GM21390 (cell line): ENCODE data around the gene RXRB.

ENCODE experiments used
- ATAC-seq: cut with Tn5 transposase; IDR thresholded peaks from one replicate; pipeline ENCODE4 v1.9.1; 2021; ENCODE audit not compliant: unreplicated experiment

The RXRB gene

DNA sequence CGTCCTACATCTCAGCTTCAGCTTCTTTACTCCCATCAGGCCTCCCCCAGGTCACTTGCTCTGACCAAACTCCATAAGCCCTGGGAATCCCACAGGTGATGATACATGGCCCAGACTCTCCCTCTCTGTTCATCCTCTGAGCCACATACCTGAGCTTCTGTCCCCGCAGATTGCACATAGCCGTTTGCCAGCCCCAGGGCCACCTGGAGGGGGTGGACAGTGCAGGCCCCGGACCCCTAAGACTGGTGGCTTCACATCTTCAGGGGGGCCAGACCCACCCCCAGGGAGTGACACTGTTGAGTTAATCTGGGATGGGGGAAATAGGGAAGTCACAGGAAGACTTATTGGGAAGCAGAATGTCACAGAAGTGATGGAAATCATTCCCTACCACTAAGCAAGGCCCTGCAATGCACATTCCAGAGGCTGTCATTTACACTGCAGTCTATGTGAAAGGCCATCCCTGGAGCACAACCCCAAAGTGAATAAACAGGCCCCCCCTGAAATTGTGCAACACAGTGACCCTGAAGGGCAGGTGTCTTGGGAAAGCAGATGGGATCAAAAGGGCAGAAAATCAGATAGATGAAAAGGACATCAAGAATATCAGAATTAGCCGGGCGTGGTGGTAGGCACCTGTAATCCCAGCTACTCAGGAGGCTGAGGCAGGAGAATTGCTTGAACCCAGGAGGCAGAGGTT, 2.2 kb downstream of the RXRB start:
- no peak for ATAC-seq

DNA sequence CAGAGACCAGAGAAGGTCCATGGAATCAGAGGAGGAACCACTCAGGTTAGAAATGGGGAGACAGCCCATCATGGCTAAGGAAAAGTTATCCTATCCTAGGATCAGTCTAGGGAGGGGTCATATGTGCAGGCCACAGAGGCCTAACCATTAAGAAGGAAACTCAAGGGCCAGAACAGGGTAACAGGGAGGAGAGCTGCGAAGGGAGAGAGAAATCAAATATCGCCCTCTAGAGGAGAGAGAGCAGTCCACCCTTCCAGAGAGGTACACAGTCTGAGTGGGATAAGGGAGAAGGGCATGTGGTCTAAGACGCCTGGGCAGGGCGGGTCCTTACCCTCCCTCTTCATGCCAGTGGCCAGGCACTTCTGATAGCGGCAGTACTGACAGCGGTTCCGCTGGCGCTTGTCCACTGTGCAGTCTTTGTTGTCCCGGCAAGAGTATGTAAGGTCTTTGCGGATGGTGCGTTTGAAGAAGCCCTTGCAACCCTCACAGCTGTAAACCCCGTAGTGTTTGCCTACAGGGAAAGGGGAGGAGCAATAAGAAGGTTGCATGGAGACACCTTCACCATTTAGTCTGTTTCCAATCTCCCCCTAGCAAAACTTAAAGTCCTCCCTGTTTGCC, 2.9 kb downstream of the RXRB start:
- no peak for ATAC-seq

DNA sequence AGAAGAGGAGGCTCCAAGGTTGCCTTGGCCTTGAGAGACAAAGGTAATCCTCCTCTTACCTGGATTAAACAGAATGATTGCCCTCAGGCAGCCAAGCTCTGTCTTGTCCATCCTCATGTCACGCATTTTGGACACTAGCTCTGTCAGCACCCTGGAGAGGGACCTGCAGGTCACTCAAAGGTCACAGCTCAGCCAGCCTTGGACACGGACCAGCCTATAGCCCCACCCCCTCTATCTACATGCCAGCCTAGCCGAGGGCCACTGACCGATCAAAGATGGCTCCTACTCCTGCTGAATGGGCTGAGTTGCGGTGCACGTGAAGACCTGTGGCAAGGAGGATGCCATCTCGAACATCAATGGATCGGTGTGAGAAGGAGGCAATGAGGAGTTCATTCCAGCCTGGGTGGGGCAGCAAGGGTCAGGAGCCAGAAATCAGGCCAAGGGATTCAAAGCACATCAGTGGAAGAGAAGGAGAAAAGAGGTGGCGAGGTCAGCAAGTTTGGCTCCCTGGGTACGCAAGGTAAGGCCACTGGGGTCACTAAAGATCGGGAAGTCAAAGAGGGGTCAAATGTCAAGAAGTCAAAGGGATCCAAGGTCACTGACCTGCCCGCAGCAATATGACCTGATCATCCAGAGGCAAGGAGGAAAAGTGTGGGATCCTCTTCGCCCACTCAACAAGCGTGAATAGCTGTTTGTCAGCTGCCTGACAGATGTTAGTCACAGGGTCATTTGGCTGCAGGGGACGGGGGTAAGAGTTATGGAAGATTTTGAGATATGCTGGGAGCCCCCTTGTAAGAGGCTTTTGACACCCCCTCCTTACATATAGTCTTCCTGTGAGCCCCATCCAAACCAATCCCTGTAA, 4.9 kb downstream of the RXRB start:
- no peak for ATAC-seq

DNA sequence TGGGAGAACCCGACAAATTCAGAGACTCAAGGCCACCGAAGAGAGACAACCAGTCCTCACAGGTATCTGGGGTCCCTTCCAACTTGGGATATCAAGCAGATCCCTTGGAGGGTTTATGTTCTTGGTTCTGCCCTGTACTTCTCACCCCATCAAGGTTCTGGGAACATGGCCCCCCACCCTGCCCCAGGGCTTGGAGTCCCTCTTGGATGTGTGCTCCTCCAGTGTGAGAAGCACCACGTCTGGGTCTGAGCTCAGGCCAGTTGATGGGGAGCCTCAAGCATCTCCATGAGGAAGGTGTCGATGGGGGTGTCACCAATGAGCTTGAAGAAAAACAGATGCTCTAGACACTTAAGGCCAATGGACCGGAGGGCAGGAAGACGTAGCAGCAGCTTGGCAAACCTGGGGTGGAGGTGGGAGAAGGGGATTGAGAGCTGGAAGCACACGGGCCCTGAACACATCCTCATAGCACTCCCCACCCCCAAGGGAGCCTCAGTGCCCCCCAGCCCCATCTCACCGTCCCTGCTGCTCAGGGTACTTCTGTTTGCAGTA, 6.0 kb downstream of the RXRB start:
- ATAC-seq = no peak

DNA sequence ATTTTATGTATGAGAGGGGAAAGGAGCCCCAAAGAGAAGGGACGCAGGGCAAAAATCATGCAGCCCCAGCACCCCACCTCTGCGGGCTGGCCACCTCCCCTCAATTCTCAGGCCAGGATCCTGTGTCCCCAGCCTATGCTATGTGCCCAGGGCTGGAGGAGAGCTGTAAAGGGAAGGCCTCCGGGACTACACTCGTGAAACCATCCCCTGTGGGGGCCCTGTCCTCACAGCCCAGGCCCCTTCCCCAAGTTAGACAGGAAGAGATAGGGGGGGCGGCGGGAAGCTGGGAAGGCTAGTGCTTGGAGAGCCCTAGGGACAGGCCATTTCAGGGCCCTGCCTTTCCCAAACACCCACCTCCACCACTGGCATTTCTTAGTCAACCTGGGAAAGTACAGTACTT, 6.8 kb downstream of the RXRB start:
- no peak for ATAC-seq

DNA sequence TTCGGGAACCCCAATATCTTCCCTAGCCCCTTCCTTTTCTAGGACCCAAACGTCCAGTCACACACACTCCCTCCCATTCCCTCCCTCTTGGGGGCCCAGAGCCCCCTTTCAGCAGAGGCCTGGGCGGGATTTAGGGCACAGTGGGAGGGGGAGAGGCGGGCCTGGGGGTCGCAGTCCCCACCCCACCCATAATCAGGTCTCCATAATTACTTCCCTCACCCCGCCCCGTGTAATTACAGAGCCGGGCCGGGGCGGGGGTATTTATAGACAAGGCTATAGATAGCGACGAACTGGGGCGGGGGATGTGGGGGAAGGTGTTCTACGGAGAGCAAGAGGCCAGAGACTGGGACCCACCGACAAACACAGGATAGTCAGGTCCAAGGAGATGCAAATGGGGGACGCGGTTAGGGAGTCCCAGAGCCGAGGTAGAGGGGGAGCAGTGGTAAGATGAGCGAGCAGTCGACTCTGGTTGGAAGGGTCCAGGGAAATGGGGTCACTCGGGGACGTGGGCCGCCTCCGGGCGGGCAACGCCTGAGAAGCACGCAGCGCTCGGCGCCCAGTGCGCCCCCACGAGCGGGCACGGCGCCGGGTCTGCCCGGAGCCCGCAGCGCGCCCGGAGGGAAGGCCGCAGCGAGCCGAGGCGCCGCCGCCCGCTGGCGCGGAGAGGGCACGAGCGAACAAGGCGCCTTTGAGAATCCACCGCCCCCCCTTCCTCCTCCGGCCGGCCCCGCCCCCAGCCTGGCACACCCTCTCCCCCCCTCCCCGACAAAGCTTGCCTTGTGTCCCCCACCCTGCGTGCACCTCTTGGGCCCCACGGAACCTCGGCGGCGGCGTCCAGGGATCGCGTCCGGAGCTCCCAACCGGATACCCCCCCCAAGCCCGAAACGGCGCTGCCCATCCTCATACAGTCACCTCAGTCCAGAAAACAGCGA, 7.5 kb downstream of the RXRB start:
- no peak for ATAC-seq

DNA sequence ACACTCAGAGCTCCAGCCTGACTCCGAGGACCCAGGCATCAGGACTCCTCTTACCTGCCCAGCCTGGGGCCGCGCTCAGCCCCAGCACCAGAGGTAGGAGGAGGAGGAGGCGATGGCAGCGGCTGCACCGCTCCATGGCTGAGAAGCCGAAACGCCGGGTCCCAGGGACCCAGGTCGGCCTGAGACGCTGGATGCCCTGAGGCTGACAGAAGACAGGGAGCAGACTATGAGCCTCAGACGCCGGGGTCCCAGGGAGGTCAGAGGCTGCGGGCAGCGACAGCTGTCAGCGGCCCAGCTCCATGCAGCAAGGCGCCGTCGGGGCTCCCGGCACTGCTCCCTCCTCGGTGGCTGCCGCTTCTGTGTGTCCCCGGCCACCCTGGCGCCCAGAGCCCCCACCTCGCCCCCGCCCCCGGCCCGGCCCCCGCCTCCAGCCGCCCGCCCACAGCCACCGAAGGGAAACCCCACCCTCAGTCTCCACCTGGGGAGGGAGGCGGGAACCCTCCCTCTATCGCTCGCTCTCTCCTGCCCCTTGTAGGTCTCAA, 8.3 kb downstream of the RXRB start, which contains the start of gene COL11A2:
Gene COL11A2, minus strand, starts transcription at position 363 of the 542 bp plus-strand sequence. Its CDS starts 227 bp downstream, at position 136.
- no peak for ATAC-seq

DNA sequence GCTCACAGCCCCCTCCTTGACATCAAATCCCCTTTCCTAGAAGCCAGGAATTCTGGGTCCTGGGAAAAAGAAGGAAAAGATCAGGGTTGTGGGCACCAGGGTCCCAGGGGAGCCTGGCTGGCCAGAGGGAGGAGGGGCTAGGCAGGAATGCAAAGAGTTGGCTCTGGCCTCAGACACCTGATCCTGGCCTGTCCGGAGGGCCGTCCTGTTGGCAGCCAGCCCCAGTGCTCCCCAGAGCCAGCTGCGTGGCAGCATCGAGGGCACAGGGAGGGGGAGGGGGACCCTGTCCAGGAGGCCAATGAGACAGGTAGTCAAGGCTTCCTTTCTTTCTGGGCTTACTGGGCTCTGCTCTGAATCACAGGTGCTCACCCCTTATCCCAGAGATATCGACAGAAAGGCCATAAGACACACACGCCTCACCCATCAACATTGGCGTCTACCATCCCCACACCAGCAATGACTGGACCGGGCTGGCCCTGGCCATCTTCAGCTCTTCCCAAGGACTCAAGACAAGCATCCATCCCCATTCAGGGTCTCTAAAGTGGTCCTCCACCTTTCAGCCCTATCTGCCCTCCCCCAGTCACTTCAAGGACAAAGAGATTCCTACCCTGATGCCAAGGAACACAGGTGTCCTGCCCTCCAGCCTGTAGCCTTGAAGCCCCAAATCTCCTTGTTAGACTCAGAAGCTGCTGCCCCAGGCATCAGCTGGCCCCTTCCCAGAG, 8.9 kb downstream of the RXRB start:
- no peak for ATAC-seq

DNA sequence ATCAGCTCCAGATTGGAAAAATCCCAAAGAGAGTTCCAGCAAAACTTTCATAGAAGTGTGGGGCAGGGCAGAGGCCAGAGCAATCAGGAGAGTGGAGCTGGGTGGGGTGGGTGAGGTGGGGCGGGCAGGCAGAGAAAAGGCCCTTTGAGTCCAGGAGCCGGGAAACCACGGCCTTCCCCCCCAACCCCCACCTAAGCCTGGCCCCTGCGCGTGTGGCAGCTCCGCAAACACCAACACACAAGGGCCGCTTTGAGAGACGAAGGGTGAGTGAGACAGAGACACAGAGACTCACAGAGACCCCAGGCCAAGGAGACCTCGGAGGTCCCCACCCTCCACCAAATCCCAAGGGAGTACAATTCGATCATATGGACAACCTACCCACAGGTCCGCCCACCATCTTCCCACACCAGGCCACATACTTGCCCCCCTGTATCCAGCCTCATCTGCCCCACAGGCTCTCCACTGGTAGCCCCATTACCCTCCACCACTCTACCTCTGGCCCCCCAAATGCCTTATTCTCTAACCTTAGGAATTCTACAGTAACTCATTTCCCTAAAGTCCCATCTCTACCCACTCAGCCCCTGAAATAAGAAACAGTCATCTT, 9.9 kb downstream of the RXRB start:
- ATAC-seq = no peak

DNA sequence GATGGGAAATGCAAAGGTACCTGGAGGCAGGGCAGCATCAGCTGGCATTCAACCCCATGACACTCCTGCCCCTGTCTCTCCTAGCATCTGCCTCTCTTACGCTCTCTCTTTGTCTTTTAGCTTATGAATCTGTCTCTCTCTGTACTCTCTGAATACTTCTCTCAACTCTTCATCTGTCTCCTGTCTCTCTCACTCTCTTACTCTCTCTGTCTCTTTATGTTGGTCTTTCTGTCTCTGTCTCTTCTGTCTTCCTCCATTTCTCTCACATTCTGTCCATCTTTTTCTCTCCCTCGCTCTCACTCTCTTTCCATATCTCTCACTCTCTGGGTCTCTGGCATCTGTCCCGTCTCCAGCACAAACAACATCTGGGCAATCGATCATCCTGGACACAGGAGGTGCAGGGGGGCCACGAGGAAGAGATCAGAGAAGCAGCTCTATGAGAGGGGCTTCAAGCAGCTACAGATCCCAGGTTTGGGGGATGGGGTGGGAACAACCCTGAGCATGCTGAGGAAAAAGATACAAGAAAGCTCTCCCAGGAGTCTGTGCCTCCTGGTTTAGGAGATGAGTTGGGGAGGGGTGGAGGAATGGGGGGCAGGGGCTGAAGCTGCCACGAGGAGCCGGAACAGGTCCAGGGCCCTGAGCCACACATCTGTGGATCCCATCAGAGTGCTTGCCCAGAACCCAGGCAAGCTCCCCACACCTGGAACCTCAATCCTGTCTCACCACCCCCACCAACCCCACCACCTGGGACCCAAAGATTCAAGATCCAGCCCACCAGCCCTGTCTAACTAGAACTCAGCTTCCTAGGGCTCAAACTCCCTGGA, 10.6 kb downstream of the RXRB start:
- ATAC-seq = no peak

DNA sequence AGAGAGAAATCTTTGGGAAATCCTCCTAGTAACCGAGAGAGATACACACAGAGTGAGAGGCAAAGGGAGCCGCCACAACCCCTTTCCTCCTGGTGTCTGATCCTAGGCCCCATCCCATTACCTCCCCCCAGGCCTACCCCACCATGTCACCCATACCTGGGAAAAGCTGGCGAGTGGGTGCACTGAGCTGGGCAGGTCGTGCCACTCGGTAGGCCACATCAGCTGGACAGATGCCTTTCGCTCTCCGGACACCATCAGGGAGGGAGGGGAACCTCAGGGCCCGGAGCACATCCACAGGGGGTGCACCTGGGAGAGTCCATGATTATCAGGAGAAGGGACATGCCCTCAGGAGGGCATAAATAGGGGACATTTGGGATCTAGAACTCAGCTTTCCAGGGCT, 11.3 kb downstream of the RXRB start:
- no peak for ATAC-seq

DNA sequence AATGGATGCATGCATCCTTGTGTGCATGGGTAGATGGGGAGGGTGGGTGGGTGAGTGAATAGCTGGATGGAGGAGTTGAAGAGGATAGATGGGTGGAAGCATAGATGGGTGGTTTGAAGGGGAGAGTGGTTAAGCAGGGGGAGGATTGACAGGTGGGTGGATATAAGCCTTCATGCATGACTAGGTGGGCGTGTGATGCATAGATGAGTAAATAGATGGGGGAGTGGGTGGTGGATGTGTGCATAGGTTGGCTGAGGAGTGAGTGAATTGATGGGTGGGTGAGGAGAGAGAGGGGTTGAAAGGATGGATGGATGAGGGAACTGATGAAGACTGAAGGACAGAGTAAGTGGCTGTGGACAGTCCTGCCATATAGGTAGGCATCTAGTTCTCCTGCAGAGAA, 12.7 kb downstream of the RXRB start:
- no peak for ATAC-seq

DNA sequence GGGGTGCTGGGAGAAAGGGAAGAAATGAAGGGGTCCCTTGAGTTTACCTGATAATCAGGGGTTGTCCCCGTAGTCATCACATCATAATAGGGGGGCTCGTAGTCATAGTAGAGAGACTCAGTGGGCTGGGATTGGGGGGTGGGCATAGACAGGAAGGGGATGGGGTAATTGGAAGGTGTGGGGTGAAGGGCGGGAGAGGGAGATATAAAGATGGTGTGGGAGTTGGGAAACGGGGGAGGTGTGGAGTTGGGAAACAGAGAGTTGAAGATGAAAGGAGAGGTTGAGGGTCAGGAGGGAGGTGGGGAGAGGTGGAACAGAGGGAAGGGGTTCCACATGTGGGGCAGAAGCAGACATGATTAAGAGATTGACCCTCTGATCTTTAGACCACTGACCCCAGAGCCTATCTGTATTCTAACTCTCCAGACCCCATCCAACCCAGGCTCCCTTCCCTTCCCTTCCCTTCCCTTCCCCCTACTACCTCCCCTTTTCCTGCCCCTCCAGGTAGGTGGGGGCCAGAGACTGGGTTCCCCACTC, 14.7 kb downstream of the RXRB start:
- ATAC-seq = no peak

DNA sequence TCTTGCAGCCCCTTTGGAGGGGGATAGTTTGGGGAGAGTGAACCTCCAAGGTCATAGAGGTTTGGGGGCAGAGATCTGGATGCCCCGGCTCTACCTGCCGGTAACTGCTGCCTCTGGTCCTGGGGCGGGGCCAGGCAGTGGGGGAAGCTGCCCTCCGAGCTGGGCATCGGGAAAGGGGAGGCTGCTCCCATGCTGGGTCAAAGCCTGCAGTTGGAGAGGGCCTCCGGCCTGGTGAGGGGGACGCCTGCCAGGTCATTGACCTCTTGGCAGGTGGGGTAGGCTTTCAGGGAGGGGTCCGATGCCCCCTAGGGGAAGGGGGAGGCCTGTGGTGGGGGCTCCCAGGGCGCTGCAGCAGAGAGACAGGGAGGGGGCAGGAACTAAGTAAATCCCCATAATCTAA, 15.3 kb downstream of the RXRB start:
- ATAC-seq = no peak

DNA sequence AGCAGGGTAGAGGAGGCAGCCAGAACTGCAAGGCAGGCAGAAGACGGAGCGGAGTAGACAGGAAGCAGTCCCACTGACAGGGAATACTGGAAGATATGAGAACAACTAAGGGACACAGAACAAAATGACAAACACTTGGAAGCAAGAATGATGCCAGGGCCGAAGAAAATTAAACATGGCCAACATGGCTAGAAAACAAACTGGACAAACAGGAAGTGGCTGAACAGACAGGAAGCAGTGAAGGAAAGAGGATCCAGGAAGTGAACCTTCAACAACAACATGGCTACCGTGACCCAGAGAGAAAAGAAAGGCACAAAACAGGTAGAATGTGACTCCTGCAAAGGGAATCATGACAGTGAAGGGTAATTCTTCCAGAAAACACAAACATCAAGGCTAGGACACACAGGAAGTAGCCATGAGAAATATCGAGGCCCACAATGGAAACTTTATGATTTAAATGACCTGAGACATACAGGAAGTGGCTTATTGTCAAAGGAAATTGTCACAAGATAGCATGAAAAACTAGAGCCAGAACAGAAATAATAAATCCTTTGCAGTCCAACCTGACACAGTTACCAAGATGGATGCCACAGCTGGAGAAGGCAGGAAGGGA, 17.3 kb downstream of the RXRB start:
- ATAC-seq = no peak

DNA sequence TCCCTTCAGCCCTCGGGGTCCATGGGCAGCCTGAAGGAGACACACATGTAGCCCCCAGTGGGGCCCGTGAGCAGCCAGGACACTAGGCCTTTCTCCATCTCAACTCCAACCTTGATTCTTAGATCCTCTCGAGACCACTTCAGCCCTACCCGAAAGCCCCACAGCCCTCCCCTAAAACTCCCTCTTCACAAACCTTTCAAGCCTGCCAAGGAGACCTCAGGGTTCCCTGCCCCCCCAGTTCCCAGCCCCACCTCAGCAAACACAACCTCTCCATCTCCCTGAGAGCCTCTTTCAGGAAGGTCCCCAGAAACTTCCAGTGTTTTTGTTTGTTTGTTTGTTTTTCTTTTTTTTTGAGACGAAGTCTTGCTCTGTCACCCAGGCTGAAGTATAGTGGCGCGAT, 19.3 kb downstream of the RXRB start:
- no peak for ATAC-seq

DNA sequence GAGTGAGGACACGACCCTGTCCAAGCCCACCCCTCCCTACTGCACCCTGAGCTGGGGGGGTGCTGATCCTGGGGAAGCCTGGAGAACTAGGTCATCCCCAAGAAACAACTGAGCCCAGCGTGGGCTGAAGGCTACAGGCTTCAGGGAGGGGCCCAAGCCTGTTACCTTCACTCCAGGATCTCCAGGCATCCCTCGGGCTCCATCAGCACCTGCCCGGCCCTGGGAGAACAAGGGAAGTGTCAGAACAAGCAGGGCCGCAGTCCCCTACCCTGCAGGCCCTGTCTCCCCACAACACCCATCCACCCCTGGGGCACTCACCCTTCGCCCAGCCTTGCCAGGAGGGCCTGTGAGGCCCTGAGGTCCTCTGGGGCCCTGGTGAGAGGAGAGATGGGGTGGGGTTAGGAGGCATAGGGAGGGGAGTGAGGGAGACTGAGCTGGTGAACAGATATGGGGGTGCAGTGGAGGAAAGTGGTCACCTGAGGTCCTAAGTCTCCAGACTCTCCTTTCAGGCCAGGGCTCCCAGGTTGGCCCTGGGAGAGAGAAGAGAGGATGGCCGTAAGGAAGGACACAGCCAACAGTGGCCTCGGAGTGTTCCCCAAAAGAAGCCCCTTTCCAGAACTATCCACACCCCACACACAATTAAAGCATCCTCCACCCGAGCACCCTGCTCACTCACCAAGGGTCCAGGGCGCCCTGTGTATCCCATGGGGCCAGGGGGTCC, 21.6 kb downstream of the RXRB start:
- ATAC-seq = no peak
